Dendritic cell treated with granulocyte-macrophage colony-stimulating factor and Interleukin-4, amounts not matched to agents 40 ng/mL and 50 ng/mL, for 4 days (primary cell): ENCODE results near the gene DACT3.
A peak's percentile ranks its signal among the peaks of the same experiment; 100 is the strongest.

Experiments used
- H3K27ac Mint-ChIP-seq: one replicate; pipeline ENCODE4 v1.8.0; 2022; ENCODE audit warnings: mild to moderate bottlenecking, mixed read lengths
- H3K27me3 Mint-ChIP-seq: one replicate; pipeline ENCODE4 v1.8.0; 2022; ENCODE audit warnings: mild to moderate bottlenecking, mixed read lengths
- H3K36me3 Mint-ChIP-seq: one replicate; pipeline ENCODE4 v1.8.0; 2022; ENCODE audit warnings: low read depth, mixed read lengths
- H3K4me1 Mint-ChIP-seq: one replicate; pipeline ENCODE4 v1.8.0; 2022; ENCODE audit warnings: low read depth, mixed read lengths
- H3K4me3 Mint-ChIP-seq: one replicate; pipeline ENCODE4 v1.8.0; 2022; ENCODE audit warnings: mild to moderate bottlenecking, moderate library complexity, mixed read lengths
- H3K9me3 Mint-ChIP-seq: one replicate; pipeline ENCODE4 v1.8.0; 2022; ENCODE audit warnings: mixed read lengths
- intact Hi-C: fragments of 100-400 bp; cut with micrococcal nuclease; formaldehyde crosslinking; loops from one replicate; pipeline ENCODE4 v1.15.0; 2022

The DACT3 gene

GRCh38 chr19:46618670-46619231 is 42.2 kb downstream of the DACT3 start:
- Mint-ChIP-seq H3K27me3 (peaks cover 18% of the 10 kb centered on the region), H3K9me3 (no peaks in the 10 kb centered on the region), H3K4me1 (peaks cover 69% of the 10 kb centered on the region), H3K27ac (peak overlapping the region; percentile 91), H3K4me3 (no peak overlapping the region), H3K36me3 (peaks cover 39% of the 10 kb centered on the region)
- intact Hi-C loops = no loop called here

DNA sequence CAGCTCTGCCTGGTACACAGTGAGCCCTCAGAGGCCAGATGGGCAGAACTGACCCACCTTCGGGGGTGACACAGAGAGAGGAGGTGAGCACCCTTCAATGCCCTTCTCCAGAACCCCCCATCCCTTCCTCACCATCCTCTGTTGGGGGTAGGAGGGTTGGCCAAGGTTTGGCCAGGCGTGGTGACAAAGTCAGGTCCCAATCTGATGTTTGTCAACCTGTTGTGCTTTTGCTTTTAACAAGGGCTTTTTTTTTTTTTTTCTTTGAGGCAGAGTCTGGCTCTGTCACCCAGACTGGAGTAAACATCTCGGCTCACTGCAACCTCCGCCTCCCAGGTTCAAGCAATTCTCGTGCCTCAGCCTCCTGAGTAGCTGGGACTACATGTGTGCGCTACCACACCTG is 43.4 kb downstream of the DACT3 start:
- peaks cover 28% of the 10 kb centered on the region for H3K36me3 Mint-ChIP-seq
- no peaks in the 10 kb centered on the region for H3K9me3 Mint-ChIP-seq
- H3K27ac Mint-ChIP-seq = no peak overlapping the region
- H3K4me1 Mint-ChIP-seq = peaks cover 62% of the 10 kb centered on the region
- H3K27me3 Mint-ChIP-seq = peaks cover 21% of the 10 kb centered on the region
- no peak overlapping the region for H3K4me3 Mint-ChIP-seq
- intact Hi-C loops = no loop called here

DNA sequence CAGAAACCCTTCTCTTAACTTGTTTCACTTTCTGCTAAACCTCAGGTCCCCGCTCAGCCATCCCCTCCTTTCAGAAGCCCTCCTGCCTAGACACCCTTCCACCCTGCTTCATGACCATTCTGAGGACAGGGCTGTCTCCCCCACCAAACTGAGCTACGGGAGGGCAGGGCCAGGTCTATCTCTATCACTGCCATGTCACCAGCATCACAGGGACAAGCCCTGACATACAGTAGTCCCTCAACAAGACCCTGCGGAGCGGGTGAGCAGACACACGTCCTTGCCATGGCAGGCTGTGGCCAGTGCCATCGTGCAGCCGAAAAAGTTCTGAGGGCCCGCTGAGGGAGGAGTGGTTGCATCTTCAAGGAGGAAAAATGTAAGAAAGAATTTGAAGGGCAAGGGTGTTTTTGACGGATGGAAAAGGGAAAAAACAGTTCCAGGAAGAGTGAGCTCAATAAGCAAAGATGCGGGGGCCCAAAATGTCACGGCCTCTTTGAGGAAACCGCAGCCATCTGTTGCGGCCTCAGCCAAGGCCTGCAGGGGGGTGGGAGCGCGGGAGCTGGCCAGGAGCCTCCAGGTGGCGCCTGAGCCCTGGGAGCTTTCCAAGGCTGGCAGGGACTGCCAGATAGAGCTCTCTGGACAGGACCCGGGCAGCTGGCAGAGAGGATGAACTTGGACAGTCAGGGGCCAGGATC is 44.2 kb downstream of the DACT3 start:
- no peak overlapping the region for H3K27ac Mint-ChIP-seq
- intact Hi-C loops = no loop called here
- peaks cover 30% of the 10 kb centered on the region for H3K27me3 Mint-ChIP-seq
- no peaks in the 10 kb centered on the region for H3K9me3 Mint-ChIP-seq
- no peak overlapping the region for H3K4me3 Mint-ChIP-seq
- H3K36me3 Mint-ChIP-seq = peaks cover 20% of the 10 kb centered on the region
- peaks cover 62% of the 10 kb centered on the region for H3K4me1 Mint-ChIP-seq

GRCh38 chr19:46615966-46616365 is 45.0 kb downstream of the DACT3 start:
- no peak overlapping the region for H3K4me3 Mint-ChIP-seq
- no peaks in the 10 kb centered on the region for H3K9me3 Mint-ChIP-seq
- H3K27me3 Mint-ChIP-seq = peaks cover 32% of the 10 kb centered on the region
- H3K27ac Mint-ChIP-seq = peak overlapping the region; percentile 20
- intact Hi-C loops = no loop called here
- peaks cover 62% of the 10 kb centered on the region for H3K4me1 Mint-ChIP-seq
- H3K36me3 Mint-ChIP-seq = peaks cover 12% of the 10 kb centered on the region

DNA sequence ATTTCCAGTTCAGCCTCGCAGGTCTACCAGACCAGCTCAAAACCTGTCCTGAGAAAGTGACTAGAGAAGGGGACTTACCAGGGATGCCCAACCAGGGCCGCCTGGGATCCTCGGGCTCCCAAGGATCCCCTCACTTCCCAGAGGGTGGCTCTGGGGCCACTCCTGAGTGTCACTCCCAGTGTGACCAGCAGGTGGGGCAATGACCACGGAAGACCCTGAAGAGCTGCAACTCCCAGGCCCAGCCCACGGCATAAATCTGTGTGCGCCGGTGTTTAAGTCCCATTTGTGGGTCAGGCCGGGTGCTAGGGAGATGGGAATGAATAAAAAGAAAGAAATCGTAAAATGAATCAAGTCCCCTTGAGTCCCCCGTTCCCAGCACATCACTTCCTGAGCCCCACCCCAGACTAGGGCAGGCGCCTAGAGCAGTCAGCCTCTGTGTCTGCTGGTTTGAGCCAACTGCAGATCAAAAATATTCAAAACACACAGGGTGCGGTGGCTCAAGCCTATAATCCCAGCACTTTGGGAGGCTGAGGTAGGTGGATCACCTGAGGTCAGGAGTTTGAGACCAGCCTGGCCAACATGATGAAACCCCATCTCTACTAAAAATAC is 46.8 kb downstream of the DACT3 start:
- Mint-ChIP-seq H3K9me3 (no peaks in the 10 kb centered on the region), H3K4me3 (no peak overlapping the region), H3K4me1 (peaks cover 62% of the 10 kb centered on the region), H3K27me3 (peaks cover 43% of the 10 kb centered on the region), H3K27ac (no peak overlapping the region), H3K36me3 (peaks cover 18% of the 10 kb centered on the region)
- intact Hi-C loops = loop anchor here (1.0 kb wide), 1 partner anchor 48 kb away; no protein-coding TSS in a partner anchor

GRCh38 chr19:46613525-46613924 is 47.5 kb downstream of the DACT3 start:
- H3K9me3 Mint-ChIP-seq = no peaks in the 10 kb centered on the region
- H3K27me3 Mint-ChIP-seq = peaks cover 47% of the 10 kb centered on the region
- intact Hi-C loops = no loop called here
- no peak overlapping the region for H3K27ac Mint-ChIP-seq
- H3K4me3 Mint-ChIP-seq = no peak overlapping the region
- peaks cover 59% of the 10 kb centered on the region for H3K4me1 Mint-ChIP-seq
- H3K36me3 Mint-ChIP-seq = peaks cover 24% of the 10 kb centered on the region

DNA sequence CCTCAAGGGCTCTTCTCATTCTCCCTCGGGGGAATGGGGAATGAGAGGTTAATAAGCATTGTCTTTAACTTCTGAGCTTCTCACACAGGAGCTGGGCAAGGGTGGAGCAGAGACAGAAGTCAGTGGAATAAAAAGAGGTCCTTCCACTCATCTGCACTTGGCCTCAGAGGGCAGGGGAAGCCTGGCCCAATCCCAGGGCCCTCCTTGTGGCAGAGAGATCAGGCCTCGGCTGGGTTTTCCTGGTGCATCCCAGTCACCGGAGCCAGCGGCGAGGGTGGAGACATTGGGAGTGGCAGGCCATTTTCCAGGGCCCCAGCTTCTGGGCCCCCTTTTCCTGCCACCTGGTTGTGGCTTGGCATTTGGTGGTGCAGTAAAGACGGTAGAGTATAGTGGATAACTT is 49.2 kb downstream of the DACT3 start:
- intact Hi-C loops = no loop called here
- H3K27ac Mint-ChIP-seq = no peak overlapping the region
- peaks cover 42% of the 10 kb centered on the region for H3K36me3 Mint-ChIP-seq
- H3K4me1 Mint-ChIP-seq = peaks cover 51% of the 10 kb centered on the region
- H3K27me3 Mint-ChIP-seq = peaks cover 53% of the 10 kb centered on the region
- H3K9me3 Mint-ChIP-seq = no peaks in the 10 kb centered on the region
- H3K4me3 Mint-ChIP-seq = no peak overlapping the region

- no peak overlapping the region for H3K4me3 Mint-ChIP-seq
- peak overlapping the region; percentile 3 for H3K27ac Mint-ChIP-seq
- intact Hi-C loops = no loop called here
- H3K4me1 Mint-ChIP-seq = peaks cover 52% of the 10 kb centered on the region
- H3K36me3 Mint-ChIP-seq = peaks cover 49% of the 10 kb centered on the region
- H3K9me3 Mint-ChIP-seq = no peaks in the 10 kb centered on the region
- H3K27me3 Mint-ChIP-seq = peaks cover 53% of the 10 kb centered on the region
Measured at GRCh38 chr19:46610851-46611770, 49.9 kb downstream of the DACT3 start.

GRCh38 chr19:46610413-46610775 is 50.6 kb downstream of the DACT3 start:
- Mint-ChIP-seq H3K27me3 (peaks cover 46% of the 10 kb centered on the region), H3K9me3 (no peaks in the 10 kb centered on the region), H3K4me1 (peaks cover 59% of the 10 kb centered on the region), H3K4me3 (no peak overlapping the region), H3K36me3 (peaks cover 56% of the 10 kb centered on the region), H3K27ac (no peak overlapping the region)
- intact Hi-C loops = no loop called here

DNA sequence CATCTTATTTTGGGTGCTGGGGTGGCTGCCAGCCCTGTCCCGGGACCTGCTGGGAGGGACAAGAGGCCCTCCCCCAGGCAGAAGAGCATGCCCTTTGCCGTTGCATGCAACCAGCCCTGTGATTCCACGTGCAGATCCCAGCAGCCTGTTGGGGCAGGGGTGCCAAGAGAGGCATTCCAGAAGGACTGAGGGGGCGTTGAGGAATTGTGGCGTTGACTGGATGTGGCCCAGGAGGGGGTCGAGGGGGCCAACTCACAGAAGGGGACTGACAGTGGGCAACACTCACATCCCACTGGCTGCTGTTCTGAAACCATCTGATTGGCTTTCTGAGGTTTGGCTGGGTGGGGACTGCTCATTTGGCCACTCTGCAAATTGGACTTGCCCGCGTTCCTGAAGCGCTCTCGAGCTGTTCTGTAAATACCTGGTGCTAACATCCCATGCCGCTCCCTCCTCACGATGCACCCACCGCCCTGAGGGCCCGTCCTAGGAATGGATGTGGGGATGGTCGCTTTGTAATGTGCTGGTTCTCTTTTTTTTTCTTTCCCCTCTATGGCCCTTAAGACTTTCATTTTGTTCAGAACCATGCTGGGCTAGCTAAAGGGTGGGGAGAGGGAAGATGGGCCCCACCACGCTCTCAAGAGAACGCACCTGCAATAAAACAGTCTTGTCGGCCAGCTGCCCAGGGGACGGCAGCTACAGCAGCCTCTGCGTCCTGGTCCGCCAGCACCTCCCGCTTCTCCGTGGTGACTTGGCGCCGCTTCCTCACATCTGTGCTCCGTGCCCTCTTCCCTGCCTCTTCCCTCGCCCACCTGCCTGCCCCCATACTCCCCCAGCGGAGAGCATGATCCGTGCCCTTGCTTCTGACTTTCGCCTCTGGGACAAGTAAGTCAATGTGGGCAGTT is 51.2 kb downstream of the DACT3 start:
- no peak overlapping the region for H3K4me3 Mint-ChIP-seq
- peaks cover 62% of the 10 kb centered on the region for H3K36me3 Mint-ChIP-seq
- H3K9me3 Mint-ChIP-seq = no peaks in the 10 kb centered on the region
- no peak overlapping the region for H3K27ac Mint-ChIP-seq
- H3K4me1 Mint-ChIP-seq = peaks cover 61% of the 10 kb centered on the region
- H3K27me3 Mint-ChIP-seq = peaks cover 46% of the 10 kb centered on the region
- intact Hi-C loops = no loop called here

GRCh38 chr19:46608581-46609345 is 52.2 kb downstream of the DACT3 start:
- Mint-ChIP-seq H3K27me3 (peaks cover 43% of the 10 kb centered on the region), H3K4me3 (no peak overlapping the region), H3K27ac (no peak overlapping the region), H3K36me3 (peaks cover 68% of the 10 kb centered on the region), H3K9me3 (no peaks in the 10 kb centered on the region), H3K4me1 (peaks cover 63% of the 10 kb centered on the region)
- intact Hi-C loops = no loop called here

GRCh38 chr19:46608178-46608577 is 52.8 kb downstream of the DACT3 start:
- Mint-ChIP-seq H3K36me3 (peaks cover 68% of the 10 kb centered on the region), H3K27me3 (peaks cover 39% of the 10 kb centered on the region), H3K27ac (no peak overlapping the region), H3K4me3 (no peak overlapping the region), H3K4me1 (peaks cover 68% of the 10 kb centered on the region), H3K9me3 (no peaks in the 10 kb centered on the region)
- intact Hi-C loops = no loop called here
